GM19240 (cell line): ENCODE results near the gene EIF4E2.
"Not testable (repeated sequence)": the region's sequence is repeated elsewhere in the genome, so short reads cannot be mapped to it uniquely, and the experiment has no call there.

Experiments used
- DNase-seq: peaks from one replicate; pipeline ENCODE4 v3.0.0; 2011; ENCODE audit warnings: low spot score; ENCODE audit not compliant: insufficient read length

Gene EIF4E2

GRCh38 chr2:232563580-232563979 lies 13.1 kb downstream of the EIF4E2 start:
- DNase-seq: no peak

- no peak for DNase-seq
Observed at GRCh38 chr2:232567721-232568120, 17.2 kb downstream of the EIF4E2 start.

- DNase-seq: no peak
Observed at GRCh38 chr2:232568161-232568560, 17.7 kb downstream of the EIF4E2 start.

- no peak for DNase-seq
Observed at GRCh38 chr2:232569541-232569940, 19.1 kb downstream of the EIF4E2 start.

- not testable (repeated sequence) for DNase-seq
Observed at GRCh38 chr2:232570481-232570880, 20.0 kb downstream of the EIF4E2 start.

GRCh38 chr2:232571026-232571474 lies 20.6 kb downstream of the EIF4E2 start:
- no peak for DNase-seq

- DNase-seq: no peak
Observed at GRCh38 chr2:232573042-232573441, 22.6 kb downstream of the EIF4E2 start.

- no peak for DNase-seq
Observed at GRCh38 chr2:232573771-232574435, 23.4 kb downstream of the EIF4E2 start.

- DNase-seq: no peak
Observed at GRCh38 chr2:232574674-232575403, 24.4 kb downstream of the EIF4E2 start.

GRCh38 chr2:232575404-232575746 lies 24.9 kb downstream of the EIF4E2 start:
- DNase-seq: no peak

- no peak for DNase-seq
Observed at GRCh38 chr2:232576995-232577394, 26.5 kb downstream of the EIF4E2 start.

GRCh38 chr2:232577841-232578240 lies 27.4 kb downstream of the EIF4E2 start:
- no peak for DNase-seq

- no peak for DNase-seq
Observed at GRCh38 chr2:232578626-232579025, 28.1 kb downstream of the EIF4E2 start.

- no peak for DNase-seq
Observed at GRCh38 chr2:232580648-232580981, 30.1 kb downstream of the EIF4E2 start.

- DNase-seq: no peak
Observed at GRCh38 chr2:232581725-232582124, 31.2 kb downstream of the EIF4E2 start.

GRCh38 chr2:232584238-232584637 lies 33.7 kb downstream of the EIF4E2 start:
- DNase-seq: no peak

GRCh38 chr2:232586943-232587505 lies 36.5 kb downstream of the EIF4E2 start:
- DNase-seq: no peak

- DNase-seq: no peak
Observed at GRCh38 chr2:232587512-232587911, 37.0 kb downstream of the EIF4E2 start.

- no peak for DNase-seq
Observed at GRCh38 chr2:232588031-232588430, 37.5 kb downstream of the EIF4E2 start.

GRCh38 chr2:232588680-232589585 lies 38.4 kb downstream of the EIF4E2 start:
- no peak for DNase-seq

GRCh38 chr2:232592772-232593395 lies 42.4 kb downstream of the EIF4E2 start:
- DNase-seq: no peak
